ENCODE results near the gene PSMD8. TPM values are rescaled to one million over a fixed set of nuclear protein-coding genes. Genes with fewer than 3 reads are reported as not detected.
A peak's percentile ranks its signal among the peaks of the same experiment; 100 is the strongest.

PSMD8 gene
- total and polyA plus RNA-seq, 2 donors (not counting 3 experiments of a cell fraction or from before 2014, with no cell fraction given), result 203 to 543 TPM

DNA sequence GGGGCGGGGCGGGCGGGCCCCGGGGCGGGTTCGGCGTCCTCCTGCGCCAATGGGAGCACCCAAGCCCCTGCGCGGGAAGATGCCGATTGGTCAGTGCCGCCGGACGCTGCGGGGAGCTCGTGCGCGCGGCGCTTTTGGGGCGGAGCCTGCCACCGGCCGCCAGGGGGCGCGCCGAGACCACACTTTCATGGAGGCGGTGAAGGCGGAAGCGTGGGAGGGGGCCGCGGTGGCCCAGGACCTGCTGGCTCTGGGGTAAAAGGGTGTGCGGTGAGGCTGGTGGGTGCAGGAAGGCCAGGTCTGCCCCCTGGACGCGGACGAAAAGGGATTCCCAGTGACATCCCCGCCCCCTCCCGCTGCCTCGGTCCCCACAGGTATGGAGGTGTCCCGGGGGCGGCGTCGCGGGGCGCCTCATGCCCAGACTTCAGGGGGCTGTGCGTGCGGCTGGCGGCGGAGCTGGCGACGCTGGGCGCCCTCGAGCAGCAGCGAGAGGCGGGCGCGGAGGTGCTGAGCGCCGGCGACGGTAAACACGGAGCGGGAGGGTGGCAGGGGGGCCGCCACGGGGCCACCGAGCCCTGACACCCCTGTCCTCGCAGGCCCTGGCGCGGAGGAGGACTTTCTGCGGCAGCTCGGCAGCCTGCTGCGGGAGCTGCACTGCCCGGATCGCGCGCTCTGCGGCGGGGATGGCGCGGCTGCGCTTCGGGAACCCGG, 28.8 kb downstream of the PSMD8 start, which contains the start of gene FAM98C:
TSS of gene FAM98C (plus strand) at position 127 of the 708 bp plus-strand sequence. CDS start at position 188, 61 bp downstream.
- peak within 1 kb of the TSS; percentile 82 for H3K4me2 ChIP-seq (ENCODE audit: insufficient read depth, low read length)
- H3K4me1 ChIP-seq (ENCODE audit: control insufficient read depth, extremely low read depth, insufficient read depth, low read length), result peaks cover 2% of the 10 kb centered on the region
- H3K36me3 ChIP-seq (ENCODE audit: control insufficient read depth in 2 of 2, extremely low read depth in 1 of 2, insufficient read depth in 2 of 2, low read length in 2 of 2), result no peaks in the 10 kb centered on the region
- H3K9me1 ChIP-seq (replicated peaks; ENCODE audit: control insufficient read depth, extremely low read depth, insufficient read depth, low read length), result no peaks in the 10 kb centered on the region
- DNase-seq (ENCODE audit: low read depth, low spot score) (peak; percentile 97), FAIRE-seq (peak; percentile 82)
- H3K27me3 ChIP-seq (ENCODE audit: control insufficient read depth in 2 of 2, insufficient read depth in 2 of 2, low read length in 2 of 2), result no peaks in the 10 kb centered on the region
- TF ChIP-seq EZH2 (IDR thresholded peaks at IDR 0.05; ENCODE audit: borderline replicate concordance, low read depth, low read length, severe bottlenecking) (no peak), POLR2A (IDR thresholded peaks at IDR 0.05; ENCODE audit: low read depth, low read length) (peak; percentile 36), POLR2AphosphoS5 (IDR thresholded peaks at IDR 0.05; ENCODE audit: insufficient read depth, low read depth, low read length) (peak; percentile 51), GATA2 (IDR thresholded peaks at IDR 0.05; ENCODE audit: insufficient read depth, insufficient read length, low read depth, low read length) (no peak)
- TF ChIP-seq, protein P1, sequence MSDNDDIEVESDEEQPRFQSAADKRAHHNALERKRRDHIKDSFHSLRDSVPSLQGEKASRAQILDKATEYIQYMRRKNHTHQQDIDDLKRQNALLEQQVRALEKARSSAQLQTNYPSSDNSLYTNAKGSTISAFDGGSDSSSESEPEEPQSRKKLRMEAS (IDR thresholded peaks at IDR 0.05; ENCODE audit: insufficient read depth, insufficient read length), result peak; percentile 27
- TF ChIP-seq, protein P2, sequence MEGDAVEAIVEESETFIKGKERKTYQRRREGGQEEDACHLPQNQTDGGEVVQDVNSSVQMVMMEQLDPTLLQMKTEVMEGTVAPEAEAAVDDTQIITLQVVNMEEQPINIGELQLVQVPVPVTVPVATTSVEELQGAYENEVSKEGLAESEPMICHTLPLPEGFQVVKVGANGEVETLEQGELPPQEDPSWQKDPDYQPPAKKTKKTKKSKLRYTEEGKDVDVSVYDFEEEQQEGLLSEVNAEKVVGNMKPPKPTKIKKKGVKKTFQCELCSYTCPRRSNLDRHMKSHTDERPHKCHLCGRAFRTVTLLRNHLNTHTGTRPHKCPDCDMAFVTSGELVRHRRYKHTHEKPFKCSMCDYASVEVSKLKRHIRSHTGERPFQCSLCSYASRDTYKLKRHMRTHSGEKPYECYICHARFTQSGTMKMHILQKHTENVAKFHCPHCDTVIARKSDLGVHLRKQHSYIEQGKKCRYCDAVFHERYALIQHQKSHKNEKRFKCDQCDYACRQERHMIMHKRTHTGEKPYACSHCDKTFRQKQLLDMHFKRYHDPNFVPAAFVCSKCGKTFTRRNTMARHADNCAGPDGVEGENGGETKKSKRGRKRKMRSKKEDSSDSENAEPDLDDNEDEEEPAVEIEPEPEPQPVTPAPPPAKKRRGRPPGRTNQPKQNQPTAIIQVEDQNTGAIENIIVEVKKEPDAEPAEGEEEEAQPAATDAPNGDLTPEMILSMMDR (IDR thresholded peaks at IDR 0.05; ENCODE audit: extremely low read depth in 1 of 2, insufficient read depth in 1 of 2, low read depth in 1 of 2, low read length in 2 of 2), result peak; percentile 89 to 95
- H3K9me3 ChIP-seq (replicated peaks; ENCODE audit: control insufficient read depth, insufficient read depth, low read length), result no peaks in the 10 kb centered on the region
- dilution Hi-C loops (cut with MboI; ENCODE audit: extremely low pct_ligation_motif_present, low sequenced_read_pairs), result no loop called here
- CTCF ChIA-PET, result interaction anchor here (0.6 to 3.4 kb wide), 51 partner anchors 9 to 924 kb away, joined by 3 to 66 read pairs (median 4); partner anchors contain the start of genes C19orf33, CATSPERG, EIF3K and GGN
- H3K4me3 ChIP-seq (replicated peaks in 1 of 3; ENCODE audit: insufficient read depth in 1 of 3, low read depth in 1 of 3, low read length in 3 of 3), result peak within 1 kb of the TSS; percentile 65 to 79 (median 73)
- H3K27ac ChIP-seq (ENCODE audit: insufficient read depth, low read depth, low read length), result peak within 1 kb of the TSS; percentile 28
- no TSS peak for BruUV-seq (replicated peaks)
- intact Hi-C loops (cut with micrococcal nuclease), result loop anchor here (1.0 to 10.0 kb wide), 7 partner anchors 14 to 527 kb away; partner anchors contain the start of genes MRPS12, PSMD8 and SARS2
- POLR2A ChIA-PET, result interaction anchor here (1.2 to 2.4 kb wide), 3 partner anchors 15 to 527 kb away, joined by 4 to 11 read pairs (median 9); partner anchors contain the start of genes GGN, MRPS12, PSMD8 and SARS2
- H3K79me2 ChIP-seq (ENCODE audit: control insufficient read depth, insufficient read depth, low read length), result no peaks in the 10 kb centered on the region
- peak within 1 kb of the TSS; percentile 99 for H2AFZ ChIP-seq (ENCODE audit: low read depth, low read length)
- H4K20me1 ChIP-seq (replicated peaks; ENCODE audit: control insufficient read depth, extremely low read depth, insufficient read depth, low read length), result no peaks in the 10 kb centered on the region
- H3K9ac ChIP-seq (replicated peaks; ENCODE audit: extremely low read depth, insufficient read depth, low read length), result peak within 1 kb of the TSS; percentile 69
